DMS114 treated with DMSO at 0.1 percent for 48 hours (cell line): ENCODE data around the gene ESPL1.

Experiments
- DNase-seq: peaks from one replicate; lab custom pipeline; 2025; ENCODE audit not compliant: unreplicated experiment; lab: John Stamatoyannopoulos, UW

The ESPL1 gene

GRCh38 chr12:53333845-53334244 lies 65.7 kb downstream of the ESPL1 start:
- DNase-seq, result no peak

GRCh38 chr12:53334822-53335221 lies 66.7 kb downstream of the ESPL1 start:
- no peak for DNase-seq

- no peak for DNase-seq
Measured at GRCh38 chr12:53336181-53336681, 68.1 kb downstream of the ESPL1 start, which contains the start of gene SP7. SP7 (minus strand) TSS chr12:53336354; CDS start chr12:53335646, 708 bp downstream.

- DNase-seq, result no peak
Measured at GRCh38 chr12:53338017-53338416, 69.9 kb downstream of the ESPL1 start.

GRCh38 chr12:53338916-53339315 lies 70.8 kb downstream of the ESPL1 start:
- no peak for DNase-seq

GRCh38 chr12:53340398-53340797 lies 72.3 kb downstream of the ESPL1 start:
- DNase-seq, result no peak
